OCI-LY3 (cell line): ENCODE measurements around the gene GPR107.

Experiments used
- H2AFZ ChIP-seq: fragments of 200-600, 300-600 bp; shearing (Covaris generic); 2 replicates; pipeline ENCODE4 v1.6.0; 2014; ENCODE audit warnings: antibody characterized with exemption, low read depth, low read length
- H3K27ac ChIP-seq: fragments of 200-600, 300-600 bp; sonication (generic); 2 replicates; pipeline ENCODE4 v1.5.1; 2014; ENCODE audit warnings: mild to moderate bottlenecking, low read length, moderate library complexity, mixed read lengths
- H3K27me3 ChIP-seq: fragments of 200-600, 300-600 bp; sonication (generic); 2 replicates; pipeline ENCODE4 v1.6.1; 2014; ENCODE audit warnings: low read depth, low read length, mixed read lengths
- H3K36me3 ChIP-seq: fragments of 200-600, 300-600 bp; sonication (generic); replicated peaks from 2 replicates; pipeline ENCODE3; 2014; ENCODE audit warnings: low read depth, low read length, mixed read lengths
- H3K4me1 ChIP-seq: fragments of 300-600, 200-600 bp; sonication (generic); 2 replicates; pipeline ENCODE4 v1.6.1; 2014; ENCODE audit warnings: low read length, mixed read lengths
- H3K4me2 ChIP-seq: fragments of 200-600, 300-600 bp; sonication (generic); 2 replicates; pipeline ENCODE4 v1.6.1; 2014; ENCODE audit warnings: low read length, mixed read lengths
- H3K4me3 ChIP-seq: fragments of 300-600, 200-600 bp; sonication (generic); 2 replicates; pipeline ENCODE4 v1.5.1; 2014; ENCODE audit warnings: antibody characterized with exemption, mild to moderate bottlenecking, low read length, moderate library complexity
- H3K79me2 ChIP-seq: fragments of 300-600, 200-600 bp; shearing (Covaris generic); 2 replicates; pipeline ENCODE4 v1.6.1; 2014; ENCODE audit warnings: mild to moderate bottlenecking, low read length, mixed read lengths
- H3K9ac ChIP-seq: fragments of 300-600, 200-600 bp; shearing (Covaris generic); 2 replicates; pipeline ENCODE4 v1.6.0; 2014; ENCODE audit warnings: mild to moderate bottlenecking, low read length, moderate library complexity
- H3K9me3 ChIP-seq: fragments of 200-600, 300-600 bp; shearing (Covaris generic); 2 replicates; pipeline ENCODE4 v1.6.1; 2014; ENCODE audit warnings: low read length, mixed read lengths; ENCODE audit not compliant: insufficient read depth
- H4K20me1 ChIP-seq: fragments of 200-600, 300-600 bp; sonication (generic); 2 replicates; pipeline ENCODE4 v1.6.1; 2016; ENCODE audit warnings: low read length, mixed read lengths; ENCODE audit not compliant: insufficient read depth
- CTCF ChIP-seq: fragments of 200-600, 300-600 bp; sonication (generic); IDR thresholded peaks from 2 replicates; pipeline ENCODE4 v1.5.1; 2014; ENCODE audit warnings: antibody characterized with exemption, low read length, low read depth
- EZH2phosphoT487 ChIP-seq: fragments of 200-600 bp; shearing (Covaris generic); IDR thresholded peaks from 2 replicates; pipeline ENCODE4 v1.6.1; 2018; ENCODE audit warnings: antibody characterized with exemption, mixed run types, low read depth

Gene GPR107

GRCh38 chr9:130144703-130145102 is 91.0 kb downstream of the GPR107 start:
- no peaks in the 10 kb centered on the region for H4K20me1 ChIP-seq
- H3K9me3 ChIP-seq, result no peaks in the 10 kb centered on the region
- TF ChIP-seq CTCF (no peak), EZH2phosphoT487 (no peak)
- H3K36me3 ChIP-seq, result no peaks in the 10 kb centered on the region
- no peak overlapping the region for H3K27ac ChIP-seq
- H3K9ac ChIP-seq, result no peak overlapping the region
- no peaks in the 10 kb centered on the region for H3K4me1 ChIP-seq
- H3K4me2 ChIP-seq, result no peak overlapping the region
- H2AFZ ChIP-seq, result no peak overlapping the region
- peaks cover 16% of the 10 kb centered on the region for H3K27me3 ChIP-seq
- no peaks in the 10 kb centered on the region for H3K79me2 ChIP-seq
- no peak overlapping the region for H3K4me3 ChIP-seq

GRCh38 chr9:130145658-130146057 is 92.0 kb downstream of the GPR107 start:
- TF ChIP-seq CTCF (no peak), EZH2phosphoT487 (no peak)
- Histone ChIP-seq H3K27ac (no peak overlapping the region), H3K9me3 (no peaks in the 10 kb centered on the region), H3K4me1 (no peaks in the 10 kb centered on the region), H3K27me3 (peaks cover 16% of the 10 kb centered on the region), H3K36me3 (no peaks in the 10 kb centered on the region), H3K4me2 (no peak overlapping the region), H4K20me1 (no peaks in the 10 kb centered on the region), H3K4me3 (no peak overlapping the region), H3K79me2 (no peaks in the 10 kb centered on the region), H2AFZ (no peak overlapping the region), H3K9ac (no peak overlapping the region)

- TF ChIP-seq EZH2phosphoT487 (no peak), CTCF (no peak)
- Histone ChIP-seq H3K4me3 (no peak overlapping the region), H3K36me3 (no peaks in the 10 kb centered on the region), H4K20me1 (no peaks in the 10 kb centered on the region), H3K27ac (no peak overlapping the region), H3K79me2 (no peaks in the 10 kb centered on the region), H3K27me3 (peaks cover 16% of the 10 kb centered on the region), H2AFZ (no peak overlapping the region), H3K9ac (no peak overlapping the region), H3K4me1 (no peaks in the 10 kb centered on the region), H3K4me2 (no peak overlapping the region), H3K9me3 (no peaks in the 10 kb centered on the region)
Measured at GRCh38 chr9:130147198-130147597, 93.5 kb downstream of the GPR107 start.

- Histone ChIP-seq H3K9me3 (no peaks in the 10 kb centered on the region), H3K4me2 (no peak overlapping the region)
Measured at GRCh38 chr9:130147910-130148309, 94.2 kb downstream of the GPR107 start.

More at GRCh38 chr9:130147910-130148309, 94.2 kb downstream of the GPR107 start:
- H3K79me2 ChIP-seq, result no peaks in the 10 kb centered on the region
- no peaks in the 10 kb centered on the region for H3K36me3 ChIP-seq
- no peaks in the 10 kb centered on the region for H4K20me1 ChIP-seq
- no peak overlapping the region for H3K4me3 ChIP-seq
- no peak overlapping the region for H3K27ac ChIP-seq
- TF ChIP-seq CTCF (no peak), EZH2phosphoT487 (no peak)
- no peak overlapping the region for H2AFZ ChIP-seq
- H3K9ac ChIP-seq, result no peak overlapping the region
- H3K4me1 ChIP-seq, result no peaks in the 10 kb centered on the region
- peaks cover 14% of the 10 kb centered on the region; the same call in 1 of the 2 replicates for H3K27me3 ChIP-seq
